ENCODE data around the gene LAMA3. TPM values are rescaled to one million over a fixed set of nuclear protein-coding genes. Genes with fewer than 3 reads are reported as not detected.

The LAMA3 gene
- polyA plus RNA-seq, 1 of the 3 experiments (the other 2 are of a cell fraction), result 3.5 TPM

- TF ChIP-seq SMC3 (IDR thresholded peaks at IDR 0.05; ENCODE audit: low read depth, low read length) (no peak), TEAD4 (IDR thresholded peaks at IDR 0.05; ENCODE audit: borderline replicate concordance, insufficient read depth) (no peak), CHD2 (IDR thresholded peaks at IDR 0.05; ENCODE audit: low read length, partially characterized antibody) (no peak), JUND (IDR thresholded peaks at IDR 0.05) (no peak), YY1 (IDR thresholded peaks at IDR 0.05; ENCODE audit: low read depth) (no peak), GATA2 (CRISPR knock-in tag; IDR thresholded peaks at IDR 0.05) (no peak), IRF3 (IDR thresholded peaks at IDR 0.05; ENCODE audit: low read depth, low read length) (no peak), CTCF (IDR thresholded peaks at IDR 0.05) (no peak), ZBTB33 (IDR thresholded peaks at IDR 0.05; ENCODE audit: borderline replicate concordance, low read depth) (no peak), MXI1 (IDR thresholded peaks at IDR 0.05; ENCODE audit: low read depth, low read length) (no peak), EP300 (IDR thresholded peaks at IDR 0.05; ENCODE audit: borderline replicate concordance in 1 of 2, low read depth in 1 of 2, low read length in 1 of 2) (no peak), NRF1 (IDR thresholded peaks at IDR 0.05; ENCODE audit: low read depth, low read length) (no peak), FOSL2 (IDR thresholded peaks at IDR 0.05; ENCODE audit: borderline replicate concordance, low read depth) (no peak), SIN3A (IDR thresholded peaks at IDR 0.05; ENCODE audit: borderline replicate concordance, low read depth, low read length) (no peak), MEF2A (IDR thresholded peaks at IDR 0.05; ENCODE audit: borderline replicate concordance, low read depth) (no peak), ELF1 (IDR thresholded peaks at IDR 0.05) (no peak), PBX3 (IDR thresholded peaks at IDR 0.05) (no peak), REST (IDR thresholded peaks at IDR 0.05; ENCODE audit: low read depth, low read length) (no peak), RFX5 (IDR thresholded peaks at IDR 0.05; ENCODE audit: low read length) (no peak), USF2 (IDR thresholded peaks at IDR 0.05; ENCODE audit: borderline replicate concordance, low read depth, low read length) (no peak)
- no peak overlapping the region for H3K9ac ChIP-seq
- H3F3A ChIP-seq (replicated peaks; ENCODE audit: insufficient read depth), result no peaks in the 10 kb centered on the region
- H3K4me2 ChIP-seq, result no peak overlapping the region
- no peaks in the 10 kb centered on the region for H3K36me3 ChIP-seq (replicated peaks in 1 of 2; ENCODE audit: control insufficient read depth in 1 of 2, insufficient read depth in 2 of 2, low read length in 1 of 2)
- no peak overlapping the region for H3K27ac ChIP-seq (ENCODE audit: low read depth in 2 of 2, low read length in 1 of 2)
- no peak for DNase-seq
- H3K79me2 ChIP-seq (ENCODE audit: insufficient read depth), result no peaks in the 10 kb centered on the region
- CTCF ChIA-PET, result no interaction called here
- H3K4me3 ChIP-seq (ENCODE audit: low read depth in 2 of 2, low read length in 1 of 2), result no peak overlapping the region
- H3K4me1 ChIP-seq (ENCODE audit: control insufficient read depth in 1 of 2, insufficient read depth in 2 of 2, low read depth in 1 of 2, low read length in 1 of 2), result peaks cover 0 to 5% of the 10 kb centered on the region in 2 experiments; a peak in 3 of 4 replicates
- no peaks in the 10 kb centered on the region for H4K20me1 ChIP-seq (ENCODE audit: insufficient read depth)
- POLR2A ChIA-PET, result no interaction called here
- H3K9me2 ChIP-seq, result no peaks in the 10 kb centered on the region
- no peaks in the 10 kb centered on the region for H3K9me3 ChIP-seq
- 95% methylated on average over 2 of the region's 5 CpGs for WGBS (ENCODE audit: low lambda C conversion rate)
- no peak overlapping the region for H2AFZ ChIP-seq (ENCODE audit: low read depth)
- no peaks in the 10 kb centered on the region for H3K27me3 ChIP-seq (ENCODE audit: insufficient read depth)
Observed at GRCh38 chr18:23738575-23738974, 49.3 kb downstream of the LAMA3 start.

Measured in SK-N-SH (cell line).